ENCODE results near the gene DKKL1. TPM values are rescaled to one million over a fixed set of nuclear protein-coding genes. Genes with fewer than 3 reads are reported as not detected.

Gene DKKL1
- polyA plus RNA-seq, 1 of the 3 experiments (the other 2 are of a cell fraction): 0.36 TPM

DNA sequence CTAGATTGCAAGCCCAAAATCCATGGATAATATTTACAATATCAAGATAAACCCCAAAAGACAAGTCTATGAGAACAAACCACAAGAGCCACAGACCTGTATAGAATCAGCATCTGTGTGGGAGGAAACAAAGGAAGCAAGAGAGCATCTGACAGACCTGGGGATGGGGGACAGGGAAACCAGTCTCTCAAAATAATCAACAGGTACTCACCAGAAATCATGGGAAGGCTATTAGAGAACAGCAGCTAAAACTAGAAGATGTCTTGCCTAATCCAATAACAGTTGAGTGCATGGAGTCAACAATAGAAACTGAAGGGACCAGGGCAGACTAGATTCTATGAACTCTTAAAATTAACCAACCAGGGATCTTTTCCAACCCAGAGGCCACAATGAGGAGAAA lies 47.4 kb upstream of the DKKL1 start:
- no peak overlapping the region for H3K4me2 ChIP-seq
- H3K9ac ChIP-seq: no peak overlapping the region
- H3K27ac ChIP-seq (ENCODE audit: low read depth in 2 of 2, low read length in 1 of 2): no peak overlapping the region
- ChIA-PET CTCF (interaction anchor here (0.6 to 0.7 kb wide), 2 partner anchors 142 to 695 kb away, joined by 3 to 5 read pairs; no protein-coding TSS in a partner anchor), POLR2A (no interaction called here)
- H4K20me1 ChIP-seq (ENCODE audit: insufficient read depth): no peaks in the 10 kb centered on the region
- H3K79me2 ChIP-seq (ENCODE audit: insufficient read depth): no peaks in the 10 kb centered on the region
- no peaks in the 10 kb centered on the region for H3K9me2 ChIP-seq
- TF ChIP-seq TCF12 (IDR thresholded peaks at IDR 0.05) (no peak), TEAD4 (IDR thresholded peaks at IDR 0.05; ENCODE audit: borderline replicate concordance, insufficient read depth) (no peak), ELF1 (IDR thresholded peaks at IDR 0.05) (no peak), NFIC (IDR thresholded peaks at IDR 0.05; ENCODE audit: borderline replicate concordance) (no peak)
- H3F3A ChIP-seq (replicated peaks; ENCODE audit: insufficient read depth): no peaks in the 10 kb centered on the region
- H2AFZ ChIP-seq (ENCODE audit: low read depth): no peak overlapping the region
- no peaks in the 10 kb centered on the region for H3K27me3 ChIP-seq (ENCODE audit: insufficient read depth)
- H3K4me3 ChIP-seq (ENCODE audit: low read depth in 2 of 2, low read length in 1 of 2): no peak overlapping the region
- DNase-seq: no peak
- peaks cover 10% of the 10 kb centered on the region for H3K9me3 ChIP-seq
- peaks cover 0 to 28% of the 10 kb centered on the region in 2 experiments for H3K36me3 ChIP-seq (replicated peaks in 1 of 2; ENCODE audit: control insufficient read depth in 1 of 2, insufficient read depth in 2 of 2, low read length in 1 of 2)
- no peaks in the 10 kb centered on the region for H3K4me1 ChIP-seq (ENCODE audit: control insufficient read depth in 1 of 2, insufficient read depth in 2 of 2, low read depth in 1 of 2, low read length in 1 of 2)

DNA sequence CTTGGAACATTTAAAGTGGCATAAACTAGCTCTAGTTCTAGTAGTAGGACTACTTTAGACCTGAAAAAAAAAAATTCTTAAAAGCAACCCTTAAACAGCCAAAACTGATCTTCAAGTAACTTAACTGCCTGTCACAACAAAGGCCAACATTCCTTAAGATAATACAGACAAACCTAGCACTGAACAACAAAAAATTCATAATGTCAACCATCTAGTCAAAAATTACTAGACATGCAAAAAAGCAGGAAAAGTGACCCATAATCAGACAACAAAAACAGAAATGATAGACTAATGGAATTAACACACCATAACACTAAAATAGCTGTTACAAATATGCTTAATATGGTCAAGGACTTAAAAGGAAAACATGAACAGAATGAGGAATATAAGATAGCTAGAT lies 45.4 kb upstream of the DKKL1 start:
- no peaks in the 10 kb centered on the region for H3K4me1 ChIP-seq (ENCODE audit: control insufficient read depth in 1 of 2, insufficient read depth in 2 of 2, low read depth in 1 of 2, low read length in 1 of 2)
- no peak overlapping the region for H3K4me3 ChIP-seq (ENCODE audit: low read depth in 2 of 2, low read length in 1 of 2)
- no peak overlapping the region for H2AFZ ChIP-seq (ENCODE audit: low read depth)
- ChIA-PET POLR2A (no interaction called here), CTCF (no interaction called here)
- peaks cover 15% of the 10 kb centered on the region for H3K9me3 ChIP-seq
- H3K79me2 ChIP-seq (ENCODE audit: insufficient read depth): no peaks in the 10 kb centered on the region
- H4K20me1 ChIP-seq (ENCODE audit: insufficient read depth): no peaks in the 10 kb centered on the region
- H3K27me3 ChIP-seq (ENCODE audit: insufficient read depth): no peaks in the 10 kb centered on the region
- no peak overlapping the region for H3K9ac ChIP-seq
- no peak for TF ChIP-seq REST (IDR thresholded peaks at IDR 0.05; ENCODE audit: low read depth, low read length)
- TF ChIP-seq JUND (IDR thresholded peaks at IDR 0.05): no peak
- TF ChIP-seq TAF1 (IDR thresholded peaks at IDR 0.05; ENCODE audit: borderline replicate concordance, low read depth, low read length): no peak
- no peak for TF ChIP-seq TEAD4 (IDR thresholded peaks at IDR 0.05; ENCODE audit: borderline replicate concordance, insufficient read depth)
- no peak for TF ChIP-seq MEF2A (IDR thresholded peaks at IDR 0.05; ENCODE audit: borderline replicate concordance, low read depth)
- TF ChIP-seq EZH2phosphoT487 (IDR thresholded peaks at IDR 0.05; ENCODE audit: borderline replicate concordance, low read depth): no peak
- no peak for TF ChIP-seq NFIC (IDR thresholded peaks at IDR 0.05; ENCODE audit: borderline replicate concordance)
- no peak for TF ChIP-seq RXRA (IDR thresholded peaks at IDR 0.05; ENCODE audit: borderline replicate concordance, low read depth)
- TF ChIP-seq SIN3A (IDR thresholded peaks at IDR 0.05; ENCODE audit: borderline replicate concordance, low read depth, low read length): no peak
- TF ChIP-seq RAD21 (IDR thresholded peaks at IDR 0.05; ENCODE audit: low read length): no peak
- no peak for TF ChIP-seq ZBTB33 (IDR thresholded peaks at IDR 0.05; ENCODE audit: borderline replicate concordance, low read depth)
- no peak for TF ChIP-seq FOSL2 (IDR thresholded peaks at IDR 0.05; ENCODE audit: borderline replicate concordance, low read depth)
- TF ChIP-seq MXI1 (IDR thresholded peaks at IDR 0.05; ENCODE audit: low read depth, low read length): no peak
- no peak for TF ChIP-seq USF2 (IDR thresholded peaks at IDR 0.05; ENCODE audit: borderline replicate concordance, low read depth, low read length)
- no peak for TF ChIP-seq TCF12 (IDR thresholded peaks at IDR 0.05)
- TF ChIP-seq SMC3 (IDR thresholded peaks at IDR 0.05; ENCODE audit: low read depth, low read length): no peak
- no peak for TF ChIP-seq ELF1 (IDR thresholded peaks at IDR 0.05)
- no peak for TF ChIP-seq MAX (IDR thresholded peaks at IDR 0.05; ENCODE audit: low read depth)
- TF ChIP-seq FOXM1 (IDR thresholded peaks at IDR 0.05; ENCODE audit: low read depth): no peak
- no peaks in the 10 kb centered on the region for H3K9me2 ChIP-seq
- H3K4me2 ChIP-seq: no peak overlapping the region
- H3F3A ChIP-seq (replicated peaks; ENCODE audit: insufficient read depth): no peaks in the 10 kb centered on the region
- no peak overlapping the region for H3K27ac ChIP-seq (ENCODE audit: low read depth in 2 of 2, low read length in 1 of 2)
- H3K36me3 ChIP-seq (replicated peaks in 1 of 2; ENCODE audit: control insufficient read depth in 1 of 2, insufficient read depth in 2 of 2, low read length in 1 of 2): peaks cover 0 to 34% of the 10 kb centered on the region in 2 experiments
- no peak for DNase-seq

All from SK-N-SH (cell line).